Measurements from ENCODE around the gene CFAP99. TPM values are rescaled to one million over a fixed set of nuclear protein-coding genes. Genes with fewer than 3 reads are reported as not detected.

Gene CFAP99
- total and polyA plus RNA-seq, 9 of the 15 experiments (the other 6 are each of a cell fraction or from before 2014, with no cell fraction given): 0.07 to 0.18 (median 0.09) TPM; not detected in 6

DNA sequence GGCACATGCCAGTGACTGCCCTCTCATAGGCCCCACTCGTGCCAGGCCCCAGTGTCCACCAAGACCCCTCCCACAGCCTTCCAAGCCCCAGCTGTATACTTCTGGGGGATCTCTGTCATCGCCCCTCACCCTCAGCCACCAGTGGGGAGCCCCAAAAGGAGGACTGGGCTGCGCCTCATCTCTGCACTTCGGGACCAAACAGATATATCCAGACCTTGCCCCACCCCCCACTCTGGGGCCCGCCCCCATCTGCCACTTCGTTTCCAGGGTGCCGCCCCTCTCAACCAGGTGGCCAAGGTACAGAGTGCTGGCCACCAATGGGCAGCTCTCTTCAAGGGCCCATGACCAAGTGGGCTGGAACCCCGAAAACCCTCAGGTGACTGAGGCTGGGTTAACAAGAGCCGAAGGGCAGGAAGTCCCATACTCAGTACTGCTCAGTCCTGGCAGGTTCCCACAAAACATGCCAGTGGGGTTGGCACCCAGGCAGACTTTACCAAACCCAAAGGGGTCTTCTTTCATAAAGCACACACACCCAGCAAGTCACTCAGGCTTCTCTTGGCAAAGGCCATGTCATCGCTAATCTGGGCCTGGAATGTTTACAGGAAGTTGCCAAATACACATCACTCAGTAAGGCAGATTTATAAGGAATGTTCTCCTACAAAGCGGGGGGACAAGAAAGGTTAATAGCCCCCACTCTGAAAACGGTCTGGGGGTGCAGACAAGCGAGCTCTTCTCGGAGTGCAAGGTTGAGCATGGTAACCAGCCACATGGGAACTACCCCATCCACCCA lies 4.7 kb upstream of the CFAP99 start (continued):
- TF ChIP-seq, protein P1, sequence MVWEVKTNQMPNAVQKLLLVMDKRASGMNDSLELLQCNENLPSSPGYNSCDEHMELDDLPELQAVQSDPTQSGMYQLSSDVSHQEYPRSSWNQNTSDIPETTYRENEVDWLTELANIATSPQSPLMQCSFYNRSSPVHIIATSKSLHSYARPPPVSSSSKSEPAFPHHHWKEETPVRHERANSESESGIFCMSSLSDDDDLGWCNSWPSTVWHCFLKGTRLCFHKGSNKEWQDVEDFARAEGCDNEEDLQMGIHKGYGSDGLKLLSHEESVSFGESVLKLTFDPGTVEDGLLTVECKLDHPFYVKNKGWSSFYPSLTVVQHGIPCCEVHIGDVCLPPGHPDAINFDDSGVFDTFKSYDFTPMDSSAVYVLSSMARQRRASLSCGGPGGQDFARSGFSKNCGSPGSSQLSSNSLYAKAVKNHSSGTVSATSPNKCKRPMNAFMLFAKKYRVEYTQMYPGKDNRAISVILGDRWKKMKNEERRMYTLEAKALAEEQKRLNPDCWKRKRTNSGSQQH (CRISPR knock-in tag; IDR thresholded peaks at IDR 0.05): no peak
- TF ChIP-seq PHF8 (IDR thresholded peaks at IDR 0.05; ENCODE audit: borderline replicate concordance, low read length) (no peak), MBD2 (IDR thresholded peaks at IDR 0.05; ENCODE audit: borderline replicate concordance, low read depth) (no peak), TEAD2 (tag; IDR thresholded peaks at IDR 0.05) (peak; percentile 27; the same call in 1 of the 2 replicates), BACH1 (tag; IDR thresholded peaks at IDR 0.05) (peak; percentile 32; the same call in 1 of the 2 replicates), SAFB (IDR thresholded peaks at IDR 0.05; ENCODE audit: borderline replicate concordance, low read depth, low read length) (no peak), CXXC5 (CRISPR knock-in tag; IDR thresholded peaks at IDR 0.05) (peak; percentile 24; the same call in 1 of the 2 replicates), ESRRB (CRISPR knock-in tag; IDR thresholded peaks at IDR 0.05; ENCODE audit: borderline replicate concordance) (no peak), U2AF2 (optimal IDR thresholded peaks at IDR 0.05; ENCODE audit: low read depth, low read length) (no peak), DMBX1 (CRISPR knock-in tag; IDR thresholded peaks at IDR 0.05; ENCODE audit: borderline replicate concordance) (peak; percentile 47; the same call in 1 of the 2 replicates), SRSF3 (IDR thresholded peaks at IDR 0.05; ENCODE audit: insufficient read depth, low read length) (no peak), HNRNPK (IDR thresholded peaks at IDR 0.05; ENCODE audit: low read depth, low read length, poor library complexity, severe bottlenecking) (no peak), TOE1 (IDR thresholded peaks at IDR 0.05; ENCODE audit: borderline replicate concordance) (no peak), TOE1 (CRISPR knock-in tag; IDR thresholded peaks at IDR 0.05; ENCODE audit: borderline replicate concordance, low read depth) (no peak), MEIS2 (IDR thresholded peaks at IDR 0.05; ENCODE audit: partially characterized antibody) (peak; percentile 74), TCF7L2 (IDR thresholded peaks at IDR 0.05; ENCODE audit: low read depth, low read length) (no peak), NCOR1 (IDR thresholded peaks at IDR 0.05) (no peak), FUS (optimal IDR thresholded peaks at IDR 0.05; ENCODE audit: low read depth, low read length) (no peak), ZNF311 (CRISPR knock-in tag; IDR thresholded peaks at IDR 0.05) (0 out of 2 replicates have a peak, but pooled peaks have one; percentile 23), NFRKB (IDR thresholded peaks at IDR 0.05; ENCODE audit: low read depth) (0 out of 2 replicates have a peak, but pooled peaks have one; percentile 3), PRMT5 (CRISPR knock-in tag; IDR thresholded peaks at IDR 0.05) (no peak)
- TF ChIP-seq, protein P2, sequence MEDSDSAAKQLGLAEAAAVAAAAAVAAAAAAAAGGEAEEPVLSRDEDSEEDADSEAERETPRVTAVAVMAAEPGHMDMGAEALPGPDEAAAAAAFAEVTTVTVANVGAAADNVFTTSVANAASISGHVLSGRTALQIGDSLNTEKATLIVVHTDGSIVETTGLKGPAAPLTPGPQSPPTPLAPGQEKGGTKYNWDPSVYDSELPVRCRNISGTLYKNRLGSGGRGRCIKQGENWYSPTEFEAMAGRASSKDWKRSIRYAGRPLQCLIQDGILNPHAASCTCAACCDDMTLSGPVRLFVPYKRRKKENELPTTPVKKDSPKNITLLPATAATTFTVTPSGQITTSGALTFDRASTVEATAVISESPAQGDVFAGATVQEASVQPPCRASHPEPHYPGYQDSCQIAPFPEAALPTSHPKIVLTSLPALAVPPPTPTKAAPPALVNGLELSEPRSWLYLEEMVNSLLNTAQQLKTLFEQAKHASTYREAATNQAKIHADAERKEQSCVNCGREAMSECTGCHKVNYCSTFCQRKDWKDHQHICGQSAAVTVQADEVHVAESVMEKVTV (CRISPR knock-in tag; IDR thresholded peaks at IDR 0.05): no peak
- TF ChIP-seq, protein P3, sequence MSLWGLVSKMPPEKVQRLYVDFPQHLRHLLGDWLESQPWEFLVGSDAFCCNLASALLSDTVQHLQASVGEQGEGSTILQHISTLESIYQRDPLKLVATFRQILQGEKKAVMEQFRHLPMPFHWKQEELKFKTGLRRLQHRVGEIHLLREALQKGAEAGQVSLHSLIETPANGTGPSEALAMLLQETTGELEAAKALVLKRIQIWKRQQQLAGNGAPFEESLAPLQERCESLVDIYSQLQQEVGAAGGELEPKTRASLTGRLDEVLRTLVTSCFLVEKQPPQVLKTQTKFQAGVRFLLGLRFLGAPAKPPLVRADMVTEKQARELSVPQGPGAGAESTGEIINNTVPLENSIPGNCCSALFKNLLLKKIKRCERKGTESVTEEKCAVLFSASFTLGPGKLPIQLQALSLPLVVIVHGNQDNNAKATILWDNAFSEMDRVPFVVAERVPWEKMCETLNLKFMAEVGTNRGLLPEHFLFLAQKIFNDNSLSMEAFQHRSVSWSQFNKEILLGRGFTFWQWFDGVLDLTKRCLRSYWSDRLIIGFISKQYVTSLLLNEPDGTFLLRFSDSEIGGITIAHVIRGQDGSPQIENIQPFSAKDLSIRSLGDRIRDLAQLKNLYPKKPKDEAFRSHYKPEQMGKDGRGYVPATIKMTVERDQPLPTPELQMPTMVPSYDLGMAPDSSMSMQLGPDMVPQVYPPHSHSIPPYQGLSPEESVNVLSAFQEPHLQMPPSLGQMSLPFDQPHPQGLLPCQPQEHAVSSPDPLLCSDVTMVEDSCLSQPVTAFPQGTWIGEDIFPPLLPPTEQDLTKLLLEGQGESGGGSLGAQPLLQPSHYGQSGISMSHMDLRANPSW (CRISPR knock-in tag; IDR thresholded peaks at IDR 0.05): no peak

All from K562 (cell line).